ENCODE measurements around the gene PEX16. TPM values are rescaled to one million over a fixed set of nuclear protein-coding genes. Genes with fewer than 3 reads are reported as not detected.

Gene PEX16
- total and polyA plus RNA-seq, 2 of the 13 experiments (the other 11 are each of a cell fraction or from before 2014, with no cell fraction given): 12.5 to 21.8 TPM

- in situ Hi-C loops (cut with HindIII; ENCODE audit: extremely low pct_ligation_motif_present, low pct_unique_long_range_greater_than_20kb) (no loop called here), intact Hi-C loops (cut with micrococcal nuclease; ENCODE audit: unreplicated experiment) (no loop called here)
- Histone ChIP-seq H4K20me1 (ENCODE audit: insufficient read depth, low read length) (no peaks in the 10 kb centered on the region), H3K27ac (ENCODE audit: extremely low read length, insufficient read depth, low read length) (no peak overlapping the region), H3K9me3 (ENCODE audit: low read length) (no peaks in the 10 kb centered on the region), H3K27me3 (ENCODE audit: control insufficient read depth in 1 of 2, insufficient read depth in 2 of 2, low read length in 2 of 2) (no peaks in the 10 kb centered on the region), H3K4me1 (ENCODE audit: insufficient read depth, low read length) (peaks cover 29% of the 10 kb centered on the region), H2AFZ (ENCODE audit: low read length) (no peak overlapping the region), H3K36me3 (replicated peaks in 1 of 2; ENCODE audit: control insufficient read depth in 1 of 2, insufficient read depth in 2 of 2, low read length in 2 of 2) (peaks cover 6 to 28% of the 10 kb centered on the region in 2 experiments; a peak in 4 of 5 replicates), H3K9ac (ENCODE audit: insufficient read depth, low read depth, low read length) (no peak overlapping the region), H3K79me2 (ENCODE audit: insufficient read depth, low read length) (no peaks in the 10 kb centered on the region), H3K4me2 (ENCODE audit: low read depth, low read length) (no peak overlapping the region), H3K4me3 (replicated peaks in 1 of 3; ENCODE audit: insufficient read depth in 1 of 3, low read depth in 2 of 3, low read length in 3 of 3) (no peak overlapping the region)
- no TSS peak for BruUV-seq (replicated peaks)
- ATAC-seq (no peak), DNase-seq (ENCODE audit: low spot score) (no peak), FAIRE-seq (no peak)
- WGBS (ENCODE audit: low lambda C conversion rate): 90% methylated on average over 6 of the region's 8 CpGs
- POLR2A ChIA-PET: interaction anchor here (1.8 to 2.3 kb wide), 2 partner anchors 9 to 13 kb away, joined by 5 to 7 read pairs; partner anchors contain the start of genes LARGE2 and PEX16
- CTCF ChIA-PET (ENCODE audit: low intra/inter-chr PET ratio, low total read pairs): no interaction called here
- TF ChIP-seq MLX (CRISPR knock-in tag; IDR thresholded peaks at IDR 0.05): no peak
- TF ChIP-seq AHR (CRISPR knock-in tag; IDR thresholded peaks at IDR 0.05): no peak
- no peak for TF ChIP-seq ZSCAN29 (CRISPR knock-in tag; conservative IDR thresholded peaks at IDR 0.05)
- no peak for TF ChIP-seq ZNF138 (CRISPR knock-in tag; IDR thresholded peaks at IDR 0.05; ENCODE audit: low read depth)
- no peak for TF ChIP-seq ZBTB39 (CRISPR knock-in tag; IDR thresholded peaks at IDR 0.05)
- no peak for TF ChIP-seq SIN3A (IDR thresholded peaks at IDR 0.05; ENCODE audit: borderline replicate concordance, low read depth, low read length)
- TF ChIP-seq RARG (CRISPR knock-in tag; IDR thresholded peaks at IDR 0.05; ENCODE audit: low read depth): no peak
- TF ChIP-seq ZNF563 (CRISPR knock-in tag; IDR thresholded peaks at IDR 0.05): no peak
- TF ChIP-seq ZNF746 (CRISPR knock-in tag; IDR thresholded peaks at IDR 0.05): no peak
- no peak for TF ChIP-seq ZNF747 (CRISPR knock-in tag; IDR thresholded peaks at IDR 0.05; ENCODE audit: borderline replicate concordance)
- TF ChIP-seq HINFP (CRISPR knock-in tag; IDR thresholded peaks at IDR 0.05; ENCODE audit: low read depth): no peak
- TF ChIP-seq, protein P1, sequence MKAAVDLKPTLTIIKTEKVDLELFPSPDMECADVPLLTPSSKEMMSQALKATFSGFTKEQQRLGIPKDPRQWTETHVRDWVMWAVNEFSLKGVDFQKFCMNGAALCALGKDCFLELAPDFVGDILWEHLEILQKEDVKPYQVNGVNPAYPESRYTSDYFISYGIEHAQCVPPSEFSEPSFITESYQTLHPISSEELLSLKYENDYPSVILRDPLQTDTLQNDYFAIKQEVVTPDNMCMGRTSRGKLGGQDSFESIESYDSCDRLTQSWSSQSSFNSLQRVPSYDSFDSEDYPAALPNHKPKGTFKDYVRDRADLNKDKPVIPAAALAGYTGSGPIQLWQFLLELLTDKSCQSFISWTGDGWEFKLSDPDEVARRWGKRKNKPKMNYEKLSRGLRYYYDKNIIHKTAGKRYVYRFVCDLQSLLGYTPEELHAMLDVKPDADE (CRISPR knock-in tag; IDR thresholded peaks at IDR 0.05): no peak
- no peak for TF ChIP-seq ARHGAP35 (CRISPR knock-in tag; IDR thresholded peaks at IDR 0.05; ENCODE audit: borderline replicate concordance)
- no peak for TF ChIP-seq GABPB1 (CRISPR knock-in tag; IDR thresholded peaks at IDR 0.05)
- TF ChIP-seq ZNF839 (CRISPR knock-in tag; IDR thresholded peaks at IDR 0.05; ENCODE audit: borderline replicate concordance): no peak
These were observed 13.4 kb upstream of the PEX16 start for GRCh38 chr11:45930951-45931570.
